ENCODE data around the gene TMCC2. TPM values are rescaled to one million over a fixed set of nuclear protein-coding genes. Genes with fewer than 3 reads are reported as not detected.

The TMCC2 gene
- total RNA-seq, 4 donors from 2014 or later, result 0.96 to 4.9 (median 2.2) TPM

DNA sequence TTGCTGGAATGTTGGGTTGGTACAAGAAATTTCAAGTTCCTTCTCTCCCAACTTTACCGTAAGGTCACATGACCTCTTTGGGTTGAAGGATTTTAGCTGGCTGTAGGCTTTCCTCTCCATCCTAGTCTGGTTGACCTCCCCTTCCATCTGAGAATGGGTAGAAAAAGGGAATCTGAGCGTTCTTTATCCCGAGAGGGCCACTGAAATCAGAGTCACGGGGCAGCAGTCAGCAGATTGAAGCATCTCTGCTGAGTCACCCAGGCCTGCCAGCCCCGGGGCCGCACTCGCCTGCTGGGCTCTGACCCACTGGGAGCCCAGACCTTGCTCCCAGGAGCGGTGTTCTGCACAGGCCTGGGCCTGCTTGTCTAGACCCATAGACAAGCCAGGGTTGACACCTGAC, 31.0 kb downstream of the TMCC2 start:
- TF ChIP-seq, protein P1, sequence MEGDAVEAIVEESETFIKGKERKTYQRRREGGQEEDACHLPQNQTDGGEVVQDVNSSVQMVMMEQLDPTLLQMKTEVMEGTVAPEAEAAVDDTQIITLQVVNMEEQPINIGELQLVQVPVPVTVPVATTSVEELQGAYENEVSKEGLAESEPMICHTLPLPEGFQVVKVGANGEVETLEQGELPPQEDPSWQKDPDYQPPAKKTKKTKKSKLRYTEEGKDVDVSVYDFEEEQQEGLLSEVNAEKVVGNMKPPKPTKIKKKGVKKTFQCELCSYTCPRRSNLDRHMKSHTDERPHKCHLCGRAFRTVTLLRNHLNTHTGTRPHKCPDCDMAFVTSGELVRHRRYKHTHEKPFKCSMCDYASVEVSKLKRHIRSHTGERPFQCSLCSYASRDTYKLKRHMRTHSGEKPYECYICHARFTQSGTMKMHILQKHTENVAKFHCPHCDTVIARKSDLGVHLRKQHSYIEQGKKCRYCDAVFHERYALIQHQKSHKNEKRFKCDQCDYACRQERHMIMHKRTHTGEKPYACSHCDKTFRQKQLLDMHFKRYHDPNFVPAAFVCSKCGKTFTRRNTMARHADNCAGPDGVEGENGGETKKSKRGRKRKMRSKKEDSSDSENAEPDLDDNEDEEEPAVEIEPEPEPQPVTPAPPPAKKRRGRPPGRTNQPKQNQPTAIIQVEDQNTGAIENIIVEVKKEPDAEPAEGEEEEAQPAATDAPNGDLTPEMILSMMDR (IDR thresholded peaks at IDR 0.05), result no peak
- DNase-seq (ENCODE audit: low spot score) (no peak), ATAC-seq (ENCODE audit: low FRiP score) (no peak)

DNA sequence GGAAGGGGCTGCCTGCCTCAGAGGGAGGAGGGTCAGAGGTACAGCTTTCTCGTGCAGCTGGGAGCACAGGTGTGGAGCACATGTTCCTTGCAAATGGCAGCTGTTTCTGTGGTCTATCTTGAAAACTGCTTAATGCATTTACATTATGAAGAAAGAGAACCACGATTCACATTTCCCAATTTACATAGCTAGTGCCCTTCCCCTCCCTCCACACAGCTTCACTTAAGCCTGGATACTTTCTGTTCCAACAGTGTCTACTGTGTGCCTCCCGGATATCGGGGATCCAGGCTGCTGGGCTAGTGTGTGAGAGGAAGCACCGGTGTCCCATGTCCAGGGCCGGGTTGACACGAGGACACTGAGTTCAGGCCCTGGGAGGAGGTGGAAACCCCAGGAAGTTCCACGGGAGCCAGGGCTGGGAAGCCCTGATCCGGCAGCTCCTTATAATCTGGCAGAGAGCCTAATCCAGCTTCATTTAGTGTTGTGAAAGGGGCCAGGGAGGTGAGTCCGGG, 31.6 kb downstream of the TMCC2 start:
- ATAC-seq (ENCODE audit: low FRiP score) (no peak), DNase-seq (ENCODE audit: low spot score) (no peak)
- TF ChIP-seq, protein P1 (IDR thresholded peaks at IDR 0.05), result no peak

DNA sequence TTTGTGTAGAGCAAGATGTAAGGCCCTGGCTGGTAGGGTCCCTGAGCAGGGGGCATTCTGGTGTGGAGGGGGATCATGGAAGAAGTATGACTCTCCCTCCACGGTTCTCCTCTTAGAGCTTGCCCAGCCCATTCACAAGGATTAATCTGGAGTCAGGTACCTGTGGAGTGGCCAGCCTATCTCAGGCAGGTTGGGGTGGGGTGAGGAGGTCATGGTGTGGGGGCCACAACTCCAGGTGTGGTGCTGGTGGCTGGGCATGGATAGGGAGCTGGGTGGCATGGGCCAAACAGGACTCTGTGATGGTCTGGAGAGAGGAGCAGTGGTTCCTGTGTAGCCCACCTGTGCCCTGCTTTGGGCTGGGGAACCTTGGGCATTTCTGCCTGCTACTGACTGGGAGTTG, 32.3 kb downstream of the TMCC2 start:
- no peak for ATAC-seq (ENCODE audit: low FRiP score)
- TF ChIP-seq, protein P1 (IDR thresholded peaks at IDR 0.05), result no peak
- no peak for DNase-seq (ENCODE audit: low spot score)

DNA sequence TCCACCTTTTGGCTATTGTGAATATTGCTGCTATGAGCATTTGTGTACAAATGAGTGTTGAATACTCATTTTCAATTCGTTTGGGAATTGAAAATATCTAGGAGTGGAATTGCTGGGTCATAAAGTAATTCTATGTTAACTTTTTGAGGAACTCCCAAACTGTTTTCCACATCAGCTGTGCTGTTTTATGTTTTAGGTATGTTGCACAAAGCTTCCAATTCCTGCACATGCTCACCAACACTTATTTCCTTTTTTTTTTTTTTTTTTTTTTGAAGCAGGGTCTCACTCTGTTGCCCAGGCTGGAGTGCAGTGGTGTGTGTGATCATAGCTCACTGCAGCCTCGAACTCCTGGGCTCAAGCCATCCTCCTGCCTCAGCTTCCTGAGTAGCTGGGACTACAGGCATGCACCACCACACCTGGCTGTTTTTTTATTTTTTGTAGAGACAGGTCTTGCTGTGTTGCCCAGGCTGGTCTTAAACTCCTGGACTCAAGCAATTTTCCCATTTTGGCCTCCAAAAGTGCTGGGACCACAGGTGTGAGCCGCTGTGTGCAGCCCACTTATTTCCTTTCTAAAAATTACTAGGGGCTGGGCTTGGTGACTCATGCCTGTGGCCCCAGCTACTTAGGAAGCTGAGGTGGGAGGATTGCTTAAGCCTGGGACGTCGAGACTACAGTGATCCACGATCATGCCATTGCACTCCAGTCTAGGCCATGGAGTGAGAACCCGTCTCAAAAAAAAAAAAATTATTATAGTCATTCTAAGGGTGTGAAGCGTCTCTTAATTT, 33.4 kb downstream of the TMCC2 start:
- DNase-seq (ENCODE audit: low spot score), result no peak
- TF ChIP-seq, protein P1 (IDR thresholded peaks at IDR 0.05), result no peak
- no peak for ATAC-seq (ENCODE audit: low FRiP score)

DNA sequence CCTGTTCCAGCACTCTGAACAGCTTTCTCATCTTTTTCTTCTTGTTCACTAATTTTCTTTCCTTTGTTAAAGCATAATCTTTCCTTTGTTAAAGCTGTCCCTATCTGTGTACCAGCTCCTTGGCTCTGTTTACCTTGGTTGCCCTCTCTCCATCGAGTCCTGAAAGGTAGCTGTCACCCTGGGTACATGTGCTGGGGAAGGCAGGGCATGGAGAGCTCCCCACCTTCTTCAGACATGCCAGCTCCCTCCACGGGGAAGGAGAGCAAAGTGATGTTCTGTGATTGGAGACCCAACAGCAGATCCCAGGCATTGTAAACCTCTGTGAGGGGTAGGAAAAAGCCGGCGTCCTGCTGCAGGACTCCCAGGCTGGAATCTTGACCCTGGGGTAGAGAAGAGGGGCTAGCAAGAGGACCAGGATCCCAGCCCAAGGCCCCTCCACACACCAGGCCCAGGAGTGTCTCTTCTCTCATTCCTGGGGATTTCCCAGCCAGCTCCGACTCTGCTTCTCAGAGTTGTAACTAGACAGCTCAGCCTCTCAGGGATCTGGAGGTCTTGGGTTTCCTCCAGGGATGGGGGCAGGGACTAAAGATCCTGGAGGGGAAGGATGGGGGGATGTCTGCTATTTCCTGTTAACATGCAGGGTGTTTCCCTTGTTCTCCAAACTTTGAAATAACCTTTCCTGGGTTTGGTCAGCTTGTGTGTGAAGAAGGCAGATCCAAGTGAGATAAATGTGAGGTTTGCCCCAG, 34.4 kb downstream of the TMCC2 start:
- DNase-seq (ENCODE audit: low spot score), result no peak
- ATAC-seq (ENCODE audit: low FRiP score), result no peak
- TF ChIP-seq, protein P1 (IDR thresholded peaks at IDR 0.05), result no peak

DNA sequence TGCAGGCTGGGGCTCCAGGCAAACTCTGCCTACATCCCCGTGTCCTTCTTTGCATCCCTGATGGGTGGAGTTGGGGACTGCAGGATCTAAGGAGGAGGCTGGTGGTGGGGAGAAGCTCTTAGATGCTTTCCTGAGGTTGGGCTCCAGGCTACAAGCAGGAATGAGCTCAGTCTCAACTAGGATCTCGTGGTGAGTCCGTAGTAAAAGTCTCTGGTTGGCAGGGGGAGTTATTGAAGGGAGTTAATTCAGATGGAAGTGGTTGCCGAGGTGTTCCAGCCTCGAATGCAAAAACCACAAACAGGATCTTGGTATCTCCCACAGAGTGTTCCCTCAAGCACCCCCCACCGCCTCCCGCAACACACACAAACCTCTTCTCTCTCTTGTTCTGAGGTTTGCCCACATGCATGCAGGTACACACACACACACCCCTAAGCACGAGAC, 35.0 kb downstream of the TMCC2 start:
- TF ChIP-seq, protein P1 (IDR thresholded peaks at IDR 0.05), result no peak
- DNase-seq (ENCODE audit: low spot score), result no peak
- no peak for ATAC-seq (ENCODE audit: low FRiP score)

Measured in omental fat pad (tissue), 4 donors.